H54 (cell line): Measurements from ENCODE around the gene ARFGAP1.
"Not testable (repeated sequence)": the region's sequence is repeated elsewhere in the genome, so short reads cannot be mapped to it uniquely, and the experiment has no call there.

Experiments
- DNase-seq: peaks from one replicate; pipeline ENCODE4 v3.0.0; 2011; ENCODE audit warnings: low spot score, mixed read lengths; ENCODE audit not compliant: insufficient read length
- FAIRE-seq: peaks from 3 replicates; lab custom pipeline; 2011; peaks lifted over from hg19 to GRCh38; lab: Jason Lieb, UNC
- POLR2A ChIP-seq: IDR thresholded peaks from 2 replicates; pipeline ENCODE4 v1.6.1; 2011; ENCODE audit warnings: low read depth, mild to moderate bottlenecking, low read length

Gene ARFGAP1

GRCh38 chr20:63328026-63328700 is 55.5 kb downstream of the ARFGAP1 start:
- DNase-seq (no peak), FAIRE-seq (no peak)
- TF ChIP-seq POLR2A: no peak

DNA sequence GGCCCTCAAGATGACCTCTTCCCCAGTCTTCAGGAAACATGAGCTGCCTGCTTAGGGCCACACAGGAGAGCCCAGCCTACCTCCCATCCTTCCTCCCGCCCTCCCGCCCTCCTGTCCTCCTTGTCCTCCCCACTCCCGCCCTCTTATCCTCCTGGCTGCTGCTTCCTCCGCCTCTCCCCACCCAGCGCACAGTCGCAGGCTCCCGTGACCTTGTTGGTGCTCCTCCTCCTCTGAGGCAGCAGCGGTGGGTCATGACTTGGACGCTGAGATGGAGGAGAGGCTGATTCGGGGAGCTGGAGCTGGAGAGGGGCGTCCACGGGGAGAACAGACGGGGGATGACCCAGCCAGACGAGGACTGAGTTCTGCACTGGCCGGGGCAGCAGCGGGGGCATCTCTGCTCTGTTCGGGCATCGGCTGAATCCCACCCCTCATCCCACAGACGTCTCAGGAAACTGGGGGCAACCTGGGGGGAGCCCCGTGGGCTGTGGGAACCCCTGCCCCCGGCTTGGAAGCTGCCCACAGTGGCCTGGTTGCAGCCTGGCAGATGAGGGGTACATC is 56.2 kb downstream of the ARFGAP1 start:
- no peak for FAIRE-seq
- TF ChIP-seq POLR2A: no peak
- DNase-seq: no peak

GRCh38 chr20:63329331-63330083 is 56.9 kb downstream of the ARFGAP1 start:
- DNase-seq (no peak), FAIRE-seq (no peak)
- no peak for TF ChIP-seq POLR2A

DNA sequence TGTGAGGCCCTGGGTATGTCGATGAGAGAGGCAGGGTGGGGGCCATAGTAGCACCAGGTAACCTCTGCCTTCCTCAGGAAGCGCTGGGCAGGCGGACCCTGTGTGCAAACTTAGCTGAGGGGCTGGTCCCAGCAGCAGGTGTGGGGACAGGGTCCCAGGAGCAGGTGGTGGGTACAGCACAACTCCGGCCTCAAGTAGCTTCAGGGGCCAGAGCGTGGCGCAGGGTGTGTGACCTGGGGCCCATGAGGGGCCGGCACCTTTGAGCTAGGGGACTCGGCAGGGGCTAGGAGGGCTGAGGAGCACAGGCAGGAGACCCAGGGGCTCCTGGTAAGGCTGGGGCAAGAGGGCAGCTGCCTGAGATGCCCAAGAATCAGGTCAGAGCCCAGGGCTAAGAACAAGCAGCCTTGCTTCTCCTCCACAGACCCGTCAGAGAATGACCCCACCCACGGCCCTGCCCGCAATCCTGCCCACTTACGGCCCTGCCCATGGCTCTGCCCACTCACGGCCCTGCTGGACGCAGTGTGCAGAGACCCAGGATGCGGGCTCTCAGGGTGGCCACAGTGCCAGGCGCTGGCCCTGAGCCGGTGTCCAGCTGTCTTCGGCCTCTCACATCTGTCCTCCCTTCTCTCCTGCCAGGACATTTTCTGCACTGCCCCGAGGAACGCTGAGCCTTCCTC is 57.6 kb downstream of the ARFGAP1 start:
- no peak for TF ChIP-seq POLR2A
- FAIRE-seq (no peak), DNase-seq (no peak)

- no peak for FAIRE-seq
- DNase-seq: no peak
- TF ChIP-seq POLR2A: no peak
Observed at GRCh38 chr20:63330940-63331339, 58.3 kb downstream of the ARFGAP1 start.

GRCh38 chr20:63331741-63332400 is 59.3 kb downstream of the ARFGAP1 start:
- TF ChIP-seq POLR2A: no peak
- FAIRE-seq (no peak), DNase-seq (no peak)

DNA sequence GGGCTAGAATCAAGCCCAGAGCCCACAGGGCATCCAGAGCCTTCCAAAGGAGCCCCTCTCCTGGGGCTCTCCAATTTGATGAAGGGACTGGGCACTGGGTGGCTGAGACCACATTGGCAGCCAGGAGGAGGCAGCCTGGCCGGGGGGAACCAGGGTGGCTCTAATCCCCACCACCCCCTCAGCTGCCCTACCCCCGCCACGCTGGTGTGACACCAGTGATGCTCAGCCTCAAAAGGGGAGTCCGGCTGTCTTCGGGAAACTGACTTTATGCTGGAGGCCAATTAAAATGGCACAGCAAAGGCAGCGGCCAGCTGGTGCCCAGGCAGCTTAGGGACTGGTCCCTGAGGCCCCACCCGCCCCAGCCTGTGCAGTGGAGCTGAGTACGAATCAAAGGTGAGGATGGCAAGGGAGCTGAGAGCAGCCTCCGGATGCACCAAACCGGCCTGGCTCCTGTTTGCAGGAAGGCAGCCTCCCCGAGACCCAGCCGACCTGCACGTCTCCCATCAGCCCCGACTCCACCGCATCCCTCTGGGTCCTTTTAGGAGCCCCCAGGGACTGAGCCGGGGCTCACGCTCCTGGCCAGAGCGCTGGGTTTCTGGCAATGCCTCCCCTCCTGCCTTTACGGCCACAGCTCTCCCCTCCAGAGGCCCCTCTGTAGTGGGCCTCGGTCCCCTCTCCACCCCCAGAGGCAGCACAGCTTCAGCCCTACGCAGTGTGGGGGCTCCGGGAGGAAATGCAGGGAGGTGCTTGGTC is 60.1 kb downstream of the ARFGAP1 start:
- no peak for TF ChIP-seq POLR2A
- FAIRE-seq: no peak
- no peak for DNase-seq

DNA sequence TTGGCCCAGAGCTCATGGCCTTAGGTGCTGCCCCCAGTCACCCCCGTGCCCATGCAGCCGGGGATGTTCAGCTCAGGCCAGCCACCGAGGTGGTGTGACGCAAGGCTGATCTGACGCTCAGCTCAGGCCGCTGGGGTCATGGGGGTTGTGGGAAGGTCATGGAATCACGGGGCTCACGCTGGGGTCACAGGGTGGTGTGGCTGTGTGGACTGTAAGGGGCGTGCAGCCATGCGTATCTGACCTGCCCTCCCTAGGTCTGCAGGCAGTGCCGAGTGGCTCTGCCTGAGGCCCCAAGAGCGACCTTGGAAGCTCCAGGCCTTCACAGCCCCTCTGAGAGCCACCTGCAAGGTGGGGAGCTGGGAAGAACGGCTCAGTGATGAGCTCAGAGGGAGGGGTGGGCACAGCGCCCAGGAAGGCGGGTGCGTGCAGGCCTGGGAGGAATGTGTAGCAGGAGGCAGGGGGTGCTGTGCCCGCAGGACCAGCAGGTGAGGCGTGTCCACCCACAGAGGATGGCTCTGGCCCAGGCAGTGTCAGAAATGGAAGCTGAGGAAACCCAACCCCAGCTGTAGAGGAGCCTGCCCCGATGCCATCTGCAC is 60.7 kb downstream of the ARFGAP1 start:
- no peak for TF ChIP-seq POLR2A
- FAIRE-seq (no peak), DNase-seq (no peak)

DNA sequence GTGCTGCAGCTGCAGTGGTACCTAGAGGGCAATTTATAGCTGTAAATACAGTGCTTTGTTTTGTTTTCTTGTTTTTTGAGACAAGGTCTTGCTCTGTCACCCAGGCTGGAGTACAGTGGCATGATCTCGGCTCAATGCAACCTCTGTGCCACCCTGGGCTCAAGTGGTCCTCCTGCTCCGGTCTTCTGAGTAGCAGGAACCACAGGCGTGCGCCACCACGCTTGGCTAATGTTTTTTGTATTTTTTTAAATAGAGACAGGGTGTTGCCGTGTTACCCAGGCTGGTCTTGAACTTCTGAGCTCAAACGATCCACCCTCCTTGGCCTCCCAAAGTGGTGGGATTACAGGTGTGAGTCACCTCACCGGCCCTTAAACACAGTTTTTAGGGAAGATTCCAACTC is 61.7 kb downstream of the ARFGAP1 start:
- DNase-seq (no peak), FAIRE-seq (no peak)
- no peak for TF ChIP-seq POLR2A

DNA sequence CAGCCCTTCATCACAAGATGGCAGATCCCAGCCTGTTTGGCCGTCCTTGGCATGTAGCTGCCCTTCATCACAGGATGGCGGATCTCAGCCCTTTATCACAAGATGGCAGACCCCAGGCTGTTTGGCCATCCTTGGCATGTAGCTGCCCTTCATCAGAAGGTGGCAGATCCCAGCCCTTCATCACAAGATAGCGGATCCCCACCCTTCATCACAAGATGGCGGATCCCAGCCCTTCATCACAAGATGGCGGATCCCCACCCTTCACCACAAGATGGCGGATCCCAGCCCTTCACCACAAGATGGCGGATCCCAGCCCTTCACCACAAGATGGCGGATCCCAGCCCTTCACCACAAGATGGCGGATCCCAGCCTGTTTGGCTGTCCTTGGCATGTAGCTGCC is 62.4 kb downstream of the ARFGAP1 start:
- DNase-seq, FAIRE-seq: not testable (repeated sequence)

DNA sequence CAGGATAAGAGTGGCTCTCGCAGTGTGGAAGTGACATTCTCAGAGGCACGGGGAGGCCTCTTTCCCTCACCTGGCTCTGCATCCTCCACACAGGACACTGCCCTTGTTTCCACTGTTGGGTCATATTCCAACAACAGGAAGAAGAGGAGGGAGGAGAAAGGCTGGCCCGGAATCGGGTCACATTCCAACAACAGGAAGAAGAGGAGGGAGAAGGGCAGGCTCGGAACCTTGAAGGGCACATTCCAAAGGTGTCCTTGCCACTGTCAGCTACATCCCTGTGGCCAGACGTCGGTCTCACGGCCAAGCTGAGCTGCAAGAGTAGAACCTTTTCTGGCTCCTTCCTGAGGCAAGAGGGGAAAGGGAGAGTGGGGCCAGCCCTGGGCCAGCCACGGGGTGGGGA is 63.1 kb downstream of the ARFGAP1 start:
- no peak for TF ChIP-seq POLR2A
- no peak for FAIRE-seq

DNA sequence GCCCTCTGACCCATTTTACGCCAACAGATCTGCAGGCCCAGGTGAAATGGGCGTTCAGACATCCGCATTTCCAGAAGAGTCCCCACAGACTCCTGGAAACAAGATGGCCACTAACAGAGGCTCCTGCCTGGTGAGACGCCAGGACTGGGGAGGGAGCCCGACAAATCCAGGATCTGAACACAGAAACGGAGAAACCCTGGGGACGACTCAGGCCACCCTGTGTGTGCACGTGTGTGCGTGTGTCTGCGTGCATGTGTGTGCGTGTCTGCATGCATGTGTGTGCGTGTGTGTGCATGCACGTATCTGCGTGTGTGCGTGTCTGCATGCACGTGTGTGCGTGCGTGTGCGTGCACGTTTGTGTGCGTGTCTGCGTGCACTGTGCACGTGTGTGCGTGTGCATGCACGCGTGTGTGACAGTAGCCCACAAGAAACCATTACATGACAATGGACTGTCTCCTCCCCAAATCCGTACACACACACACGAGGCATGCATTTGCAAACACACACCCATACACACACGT is 63.7 kb downstream of the ARFGAP1 start:
- no peak for DNase-seq
- no peak for FAIRE-seq
- no peak for TF ChIP-seq POLR2A

More for the DNA sequence above, 63.1 kb downstream of the ARFGAP1 start:
- no peak for DNase-seq
